ENCODE data around the gene VASP.

The VASP gene

GRCh38 chr19:45558399-45558878 lies 51.2 kb downstream of the VASP start:
- DNase-seq, result peak; percentile 43 to 48

DNA sequence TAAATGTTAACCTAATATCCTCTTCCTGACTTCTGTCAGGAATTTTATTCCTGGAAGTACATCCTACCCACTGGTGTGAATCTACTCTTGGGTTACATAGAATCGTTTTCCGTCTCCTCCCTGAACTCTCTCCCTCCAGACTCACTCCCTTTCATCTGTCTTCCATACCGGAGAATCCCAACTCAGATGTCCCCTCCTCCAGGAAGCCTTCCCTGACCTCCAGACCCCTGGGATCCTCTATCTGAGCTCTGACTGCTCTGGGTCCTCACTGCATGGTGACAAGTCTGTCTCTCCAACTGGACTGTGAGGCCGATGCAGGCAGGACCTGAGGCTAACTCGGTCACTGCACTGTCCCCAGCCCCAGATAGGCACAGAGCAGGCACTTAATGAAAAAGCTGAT lies 52.8 kb downstream of the VASP start:
- no peak for DNase-seq

DNA sequence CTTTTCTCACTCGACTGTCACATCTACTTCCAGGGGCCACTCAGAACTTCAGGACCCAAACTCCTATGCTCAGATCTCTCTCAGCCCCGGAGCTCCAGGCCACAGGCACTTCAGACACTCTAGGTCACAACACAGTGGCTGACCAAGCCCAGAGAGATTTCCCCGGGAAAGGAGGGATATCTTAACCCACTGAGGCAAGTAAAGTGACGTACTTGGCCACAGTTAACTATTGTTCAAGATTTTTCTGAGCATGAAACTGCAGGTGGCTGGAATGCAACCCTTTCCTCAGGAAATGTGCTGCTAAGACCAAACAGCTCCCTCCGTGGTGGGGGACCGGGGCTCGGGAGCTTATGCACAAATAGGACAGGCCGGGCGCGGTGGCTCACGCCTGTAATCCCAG lies 53.4 kb downstream of the VASP start:
- no peak for DNase-seq

GRCh38 chr19:45564131-45564780 lies 57.0 kb downstream of the VASP start:
- no peak for DNase-seq

- no peak for DNase-seq
Observed at GRCh38 chr19:45567609-45568008, 60.3 kb downstream of the VASP start.

- DNase-seq, result no peak
Observed at GRCh38 chr19:45568732-45569131, 61.5 kb downstream of the VASP start.

DNA sequence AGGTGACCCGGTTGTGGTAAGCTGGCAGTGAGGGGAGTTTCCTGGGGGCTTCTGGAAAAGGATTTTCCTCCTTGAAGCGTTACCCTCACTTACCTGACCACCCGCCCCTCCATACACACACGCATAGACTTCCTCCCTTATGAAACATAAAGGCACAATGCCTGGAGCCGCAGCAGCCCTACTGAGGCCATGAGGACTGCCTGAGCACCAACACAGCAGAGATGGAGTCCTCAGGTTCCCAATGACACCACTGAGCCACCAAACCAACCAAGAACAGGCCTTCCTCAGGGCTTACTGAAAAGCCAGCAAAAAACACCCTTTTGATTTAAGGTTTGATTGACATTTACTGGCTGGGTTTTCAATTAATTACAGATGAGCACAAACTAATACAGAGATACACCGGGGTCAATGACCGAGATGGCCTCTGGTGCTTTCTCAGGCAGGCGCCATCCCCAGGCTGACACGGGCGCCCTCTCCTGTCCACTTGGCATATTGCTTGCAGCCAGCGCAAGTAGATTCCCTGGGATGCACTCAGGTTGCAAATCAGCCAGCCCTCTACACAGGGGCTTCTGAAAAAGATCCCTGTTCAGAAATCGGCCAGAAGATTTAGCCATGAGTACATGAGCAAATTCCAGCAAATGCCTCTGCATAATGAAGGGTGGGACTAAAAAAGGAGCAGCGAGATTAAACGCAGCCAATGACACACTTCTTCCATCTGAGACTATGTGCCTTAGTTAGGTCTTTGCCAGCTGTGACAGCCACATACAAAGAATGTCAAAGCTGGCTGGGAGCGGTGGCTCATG lies 62.5 kb downstream of the VASP start:
- peak; percentile 41 to 46 for DNase-seq

DNA sequence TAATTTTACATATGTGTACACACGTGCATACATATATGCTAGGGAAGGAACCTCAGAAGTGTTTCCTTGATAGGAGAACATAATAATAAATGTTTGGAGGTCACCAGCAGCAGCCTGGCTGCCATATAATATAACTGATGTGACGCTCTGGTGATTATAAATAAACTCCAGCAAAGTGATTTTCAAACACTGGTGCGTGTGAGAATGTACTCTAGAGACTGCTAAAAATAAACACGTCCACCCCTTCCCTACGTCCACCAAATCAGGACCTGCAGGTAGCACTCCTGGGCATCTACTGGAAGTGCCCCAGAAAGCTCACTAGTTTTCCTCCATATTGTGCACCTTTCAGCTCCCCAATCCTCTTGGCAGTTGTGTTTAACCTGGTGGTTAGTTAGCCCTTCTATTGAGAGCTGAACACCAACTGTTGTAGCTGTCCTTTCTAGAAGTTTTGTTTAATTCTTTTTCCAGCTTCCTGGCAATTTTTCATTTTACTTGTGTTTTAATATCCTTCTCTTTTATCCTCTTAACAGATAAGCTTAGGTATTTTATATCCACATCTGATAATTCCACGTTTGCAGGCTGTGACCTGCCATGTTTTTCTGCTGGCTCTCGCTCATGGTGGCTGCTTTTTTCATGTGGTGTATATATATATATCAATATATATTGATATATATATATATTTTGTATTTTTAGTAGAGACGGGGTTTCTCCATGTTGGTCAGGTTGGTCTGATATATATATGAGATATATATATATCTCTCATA lies 64.4 kb downstream of the VASP start:
- DNase-seq, result no peak

DNA sequence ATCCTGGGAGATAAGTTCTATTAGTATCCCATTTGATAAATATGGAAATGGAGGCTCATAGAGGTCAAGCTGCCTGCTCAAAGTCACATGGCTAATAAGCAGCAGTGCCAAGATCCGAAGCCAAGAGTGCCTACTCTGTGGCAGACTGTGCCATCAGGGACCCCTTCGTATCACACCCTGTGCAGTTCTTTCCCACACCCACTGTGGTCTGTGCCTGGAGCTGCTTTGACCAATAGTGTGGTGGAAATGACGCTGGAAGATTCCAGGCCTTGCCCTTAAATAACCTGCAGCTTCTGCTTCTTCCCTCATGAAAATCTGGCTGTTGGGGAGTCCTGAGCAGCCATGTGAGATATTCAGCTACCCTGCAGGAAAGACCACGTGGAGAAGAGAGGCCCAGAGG lies 67.2 kb downstream of the VASP start:
- no peak for DNase-seq

DNA sequence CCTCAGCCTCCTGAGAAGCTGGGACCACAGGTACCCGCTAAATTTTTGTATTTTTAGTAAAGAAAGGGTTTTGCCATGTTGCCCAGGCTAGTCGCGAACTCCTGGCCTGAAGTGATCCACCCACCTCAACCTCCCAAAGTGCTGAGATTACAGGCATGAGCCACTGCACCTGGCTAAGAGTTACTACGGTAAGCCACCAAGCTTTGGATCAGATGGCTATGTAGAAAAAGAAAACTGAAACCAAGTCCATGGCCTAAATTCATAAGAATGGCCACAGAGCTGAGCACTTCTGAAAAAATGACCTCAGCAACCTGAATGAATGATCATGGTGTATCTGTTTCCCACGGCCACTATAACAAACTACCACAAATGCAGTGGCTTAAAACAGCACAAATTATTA lies 67.9 kb downstream of the VASP start:
- no peak for DNase-seq
